Measurements from ENCODE around the gene PNPLA6. TPM values are rescaled to one million over a fixed set of nuclear protein-coding genes. Genes with fewer than 3 reads are reported as not detected.
"Not testable (repeated sequence)": the region's sequence is repeated elsewhere in the genome, so short reads cannot be mapped to it uniquely, and the experiment has no call there.

The PNPLA6 gene
- total RNA-seq, 1 experiment from 2014 or later, result 65.8 TPM

DNA sequence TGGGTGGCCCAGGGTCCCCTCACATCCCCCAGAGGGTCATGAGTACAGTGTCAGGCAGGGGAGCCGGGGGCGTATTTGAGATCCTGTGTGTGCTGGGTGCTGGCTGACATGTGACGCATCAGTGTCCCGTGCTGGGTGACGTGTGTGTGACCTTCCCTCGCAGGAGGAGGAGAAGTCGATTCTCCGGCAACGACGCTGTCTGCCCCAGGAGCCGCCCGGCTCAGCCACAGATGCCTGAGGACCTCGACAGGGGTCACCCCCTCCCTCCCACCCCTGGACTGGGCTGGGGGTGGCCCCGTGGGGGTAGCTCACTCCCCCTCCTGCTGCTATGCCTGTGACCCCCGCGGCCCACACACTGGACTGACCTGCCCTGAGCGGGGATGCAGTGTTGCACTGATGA, 25.8 kb downstream of the PNPLA6 start:
- Histone ChIP-seq H2AFZ (ENCODE audit: low read length) (no peak overlapping the region), H4K20me1 (ENCODE audit: insufficient read depth, low read depth, low read length) (no peaks in the 10 kb centered on the region), H3K36me3 (ENCODE audit: insufficient read depth, low read length) (no peaks in the 10 kb centered on the region), H3K4me2 (ENCODE audit: low read depth, low read length, poor library complexity, severe bottlenecking) (no peak overlapping the region), H3K9ac (ENCODE audit: low read length) (no peak overlapping the region), H3K79me2 (ENCODE audit: low read length) (no peaks in the 10 kb centered on the region), H3K9me2 (replicated peaks; ENCODE audit: insufficient read depth, low read length) (no peaks in the 10 kb centered on the region), H3K9me3 (ENCODE audit: low read length) (no peaks in the 10 kb centered on the region), H3K27me3 (ENCODE audit: low read length) (no peaks in the 10 kb centered on the region), H3K27ac (ENCODE audit: low read length) (no peak overlapping the region), H3K4me3 (ENCODE audit: low read length) (no peak overlapping the region), H3K4me1 (ENCODE audit: low read length) (no peaks in the 10 kb centered on the region)
- no peak for DNase-seq

- Histone ChIP-seq H4K20me1 (ENCODE audit: insufficient read depth, low read depth, low read length) (no peaks in the 10 kb centered on the region), H3K9me3 (ENCODE audit: low read length) (no peaks in the 10 kb centered on the region), H3K27ac (ENCODE audit: low read length) (no peak overlapping the region), H2AFZ (ENCODE audit: low read length) (no peak overlapping the region), H3K9me2 (replicated peaks; ENCODE audit: insufficient read depth, low read length) (no peaks in the 10 kb centered on the region), H3K36me3 (ENCODE audit: insufficient read depth, low read length) (no peaks in the 10 kb centered on the region), H3K9ac (ENCODE audit: low read length) (no peak overlapping the region), H3K4me2 (ENCODE audit: low read depth, low read length, poor library complexity, severe bottlenecking) (no peak overlapping the region), H3K4me1 (ENCODE audit: low read length) (no peaks in the 10 kb centered on the region), H3K27me3 (ENCODE audit: low read length) (no peaks in the 10 kb centered on the region), H3K79me2 (ENCODE audit: low read length) (no peaks in the 10 kb centered on the region), H3K4me3 (ENCODE audit: low read length) (no peak overlapping the region)
- DNase-seq, result no peak
These were observed 27.3 kb downstream of the PNPLA6 start for GRCh38 chr19:7562646-7563393.

GRCh38 chr19:7564866-7565265, 29.3 kb downstream of the PNPLA6 start:
- H4K20me1 ChIP-seq (ENCODE audit: insufficient read depth, low read depth, low read length), result no peaks in the 10 kb centered on the region
- no peaks in the 10 kb centered on the region for H3K79me2 ChIP-seq (ENCODE audit: low read length)
- H3K9me2 ChIP-seq (replicated peaks; ENCODE audit: insufficient read depth, low read length), result no peaks in the 10 kb centered on the region
- no peak overlapping the region for H3K4me3 ChIP-seq (ENCODE audit: low read length)
- H3K9me3 ChIP-seq (ENCODE audit: low read length), result no peaks in the 10 kb centered on the region
- no peaks in the 10 kb centered on the region for H3K36me3 ChIP-seq (ENCODE audit: insufficient read depth, low read length)
- no peak for DNase-seq
- no peak overlapping the region for H2AFZ ChIP-seq (ENCODE audit: low read length)
- H3K27ac ChIP-seq (ENCODE audit: low read length), result no peak overlapping the region
- no peak overlapping the region for H3K4me2 ChIP-seq (ENCODE audit: low read depth, low read length, poor library complexity, severe bottlenecking)
- no peaks in the 10 kb centered on the region for H3K27me3 ChIP-seq (ENCODE audit: low read length)
- H3K4me1 ChIP-seq (ENCODE audit: low read length), result no peaks in the 10 kb centered on the region
- H3K9ac ChIP-seq (ENCODE audit: low read length), result no peak overlapping the region

- Histone ChIP-seq H3K27ac (ENCODE audit: low read length) (no peak overlapping the region), H3K9ac (ENCODE audit: low read length) (no peak overlapping the region), H3K4me3 (ENCODE audit: low read length) (no peak overlapping the region), H3K79me2 (ENCODE audit: low read length) (no peaks in the 10 kb centered on the region), H4K20me1 (ENCODE audit: insufficient read depth, low read depth, low read length) (no peaks in the 10 kb centered on the region), H3K4me2 (ENCODE audit: low read depth, low read length, poor library complexity, severe bottlenecking) (no peak overlapping the region), H2AFZ (ENCODE audit: low read length) (no peak overlapping the region; the same call in 1 of the 2 replicates), H3K9me3 (ENCODE audit: low read length) (no peaks in the 10 kb centered on the region), H3K4me1 (ENCODE audit: low read length) (no peaks in the 10 kb centered on the region), H3K36me3 (ENCODE audit: insufficient read depth, low read length) (no peaks in the 10 kb centered on the region), H3K27me3 (ENCODE audit: low read length) (no peaks in the 10 kb centered on the region), H3K9me2 (replicated peaks; ENCODE audit: insufficient read depth, low read length) (no peaks in the 10 kb centered on the region)
- DNase-seq, result no peak
These were observed 29.8 kb downstream of the PNPLA6 start for GRCh38 chr19:7565332-7565731.

GRCh38 chr19:7570761-7571160, 35.2 kb downstream of the PNPLA6 start:
- H2AFZ ChIP-seq (ENCODE audit: low read length), result no peak overlapping the region
- H3K27me3 ChIP-seq (ENCODE audit: low read length), result no peaks in the 10 kb centered on the region
- no peaks in the 10 kb centered on the region for H3K79me2 ChIP-seq (ENCODE audit: low read length)
- no peak overlapping the region for H3K27ac ChIP-seq (ENCODE audit: low read length)
- no peak overlapping the region for H3K4me2 ChIP-seq (ENCODE audit: low read depth, low read length, poor library complexity, severe bottlenecking)
- no peaks in the 10 kb centered on the region for H4K20me1 ChIP-seq (ENCODE audit: insufficient read depth, low read depth, low read length)
- H3K36me3 ChIP-seq (ENCODE audit: insufficient read depth, low read length), result no peaks in the 10 kb centered on the region
- no peaks in the 10 kb centered on the region for H3K9me3 ChIP-seq (ENCODE audit: low read length)
- no peak overlapping the region for H3K9ac ChIP-seq (ENCODE audit: low read length)
- H3K9me2 ChIP-seq (replicated peaks; ENCODE audit: insufficient read depth, low read length), result no peaks in the 10 kb centered on the region
- H3K4me3 ChIP-seq (ENCODE audit: low read length), result no peak overlapping the region
- no peaks in the 10 kb centered on the region for H3K4me1 ChIP-seq (ENCODE audit: low read length)
- no peak for DNase-seq

DNA sequence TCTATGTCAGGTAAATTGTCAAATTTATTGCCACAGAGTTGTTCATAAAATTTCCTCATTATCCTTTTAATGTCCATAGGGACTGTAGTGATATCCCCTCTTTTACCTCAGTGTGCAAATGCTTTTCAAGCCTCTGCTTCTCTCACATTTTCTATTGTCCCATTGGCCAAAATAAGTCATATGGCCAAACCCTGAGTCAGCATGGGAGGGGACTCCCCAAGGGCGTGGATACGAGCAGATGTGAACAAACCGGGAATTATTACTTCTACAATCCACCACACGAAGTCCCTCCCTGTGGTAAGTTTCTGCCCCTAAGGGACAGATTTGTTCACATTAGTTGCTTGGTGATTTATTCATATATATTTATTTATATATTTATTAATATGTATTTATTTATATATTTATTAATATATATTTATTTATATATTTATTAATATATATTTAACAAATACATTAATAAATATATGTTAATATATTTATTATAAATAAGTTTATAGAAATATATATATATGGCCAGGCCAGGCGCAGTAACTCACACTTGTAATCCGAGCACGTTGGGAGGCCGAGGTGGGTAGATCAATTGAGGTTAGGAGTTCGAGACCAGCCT, 40.0 kb downstream of the PNPLA6 start:
- Histone ChIP-seq H3K27me3 (ENCODE audit: low read length) (no peaks in the 10 kb centered on the region), H3K36me3 (ENCODE audit: insufficient read depth, low read length) (no peaks in the 10 kb centered on the region), H3K27ac (ENCODE audit: low read length) (no peak overlapping the region), H3K9me2 (replicated peaks; ENCODE audit: insufficient read depth, low read length) (no peaks in the 10 kb centered on the region), H2AFZ (ENCODE audit: low read length) (no peak overlapping the region), H3K4me2 (ENCODE audit: low read depth, low read length, poor library complexity, severe bottlenecking) (no peak overlapping the region), H3K4me3 (ENCODE audit: low read length) (no peak overlapping the region), H3K79me2 (ENCODE audit: low read length) (no peaks in the 10 kb centered on the region), H3K9ac (ENCODE audit: low read length) (no peak overlapping the region), H4K20me1 (ENCODE audit: insufficient read depth, low read depth, low read length) (no peaks in the 10 kb centered on the region), H3K4me1 (ENCODE audit: low read length) (no peaks in the 10 kb centered on the region), H3K9me3 (ENCODE audit: low read length) (no peaks in the 10 kb centered on the region)
- DNase-seq, result no peak

GRCh38 chr19:7577422-7577821, 41.9 kb downstream of the PNPLA6 start:
- not testable (repeated sequence) for H2AFZ ChIP-seq (ENCODE audit: low read length); H3K4me2 ChIP-seq (ENCODE audit: low read depth, low read length, poor library complexity, severe bottlenecking); H4K20me1 ChIP-seq (ENCODE audit: insufficient read depth, low read depth, low read length); H3K27ac ChIP-seq (ENCODE audit: low read length); H3K27me3 ChIP-seq (ENCODE audit: low read length); H3K36me3 ChIP-seq (ENCODE audit: insufficient read depth, low read length); H3K9me2 ChIP-seq (replicated peaks; ENCODE audit: insufficient read depth, low read length); DNase-seq; H3K9ac ChIP-seq (ENCODE audit: low read length); H3K9me3 ChIP-seq (ENCODE audit: low read length); H3K4me1 ChIP-seq (ENCODE audit: low read length); H3K4me3 ChIP-seq (ENCODE audit: low read length); H3K79me2 ChIP-seq (ENCODE audit: low read length)

DNA sequence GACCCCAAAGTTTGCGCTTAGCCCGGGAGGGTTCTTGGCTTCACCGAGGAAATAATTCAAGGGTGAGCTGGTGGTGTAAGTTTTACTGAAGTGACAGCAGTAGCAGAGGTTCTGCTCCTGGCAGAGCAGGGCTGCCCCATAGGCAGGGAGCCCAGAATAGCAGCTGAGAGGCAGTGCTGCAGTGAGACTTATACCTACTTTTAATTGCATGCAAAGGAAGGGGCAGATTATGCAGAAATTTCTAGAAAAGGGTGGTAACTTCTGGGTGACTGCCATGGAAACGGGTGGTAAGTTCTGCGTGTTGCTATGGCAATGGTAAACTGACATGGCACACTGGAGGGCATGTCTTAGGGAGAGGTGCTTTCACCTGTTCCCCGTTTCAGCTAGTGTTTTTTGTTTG, 42.6 kb downstream of the PNPLA6 start:
- H3K4me2 ChIP-seq (ENCODE audit: low read depth, low read length, poor library complexity, severe bottlenecking), result no peak overlapping the region
- no peaks in the 10 kb centered on the region for H3K9me2 ChIP-seq (replicated peaks; ENCODE audit: insufficient read depth, low read length)
- no peak overlapping the region for H3K4me3 ChIP-seq (ENCODE audit: low read length)
- no peak overlapping the region for H2AFZ ChIP-seq (ENCODE audit: low read length)
- H4K20me1 ChIP-seq (ENCODE audit: insufficient read depth, low read depth, low read length), result no peaks in the 10 kb centered on the region
- H3K9me3 ChIP-seq (ENCODE audit: low read length), result no peaks in the 10 kb centered on the region
- no peak overlapping the region for H3K9ac ChIP-seq (ENCODE audit: low read length)
- H3K4me1 ChIP-seq (ENCODE audit: low read length), result no peaks in the 10 kb centered on the region
- H3K27me3 ChIP-seq (ENCODE audit: low read length), result no peaks in the 10 kb centered on the region
- H3K79me2 ChIP-seq (ENCODE audit: low read length), result no peaks in the 10 kb centered on the region
- H3K36me3 ChIP-seq (ENCODE audit: insufficient read depth, low read length), result no peaks in the 10 kb centered on the region
- DNase-seq, result peak; percentile 46
- no peak overlapping the region for H3K27ac ChIP-seq (ENCODE audit: low read length)
